ENCODE measurements around the gene GTPBP4. TPM values are rescaled to one million over a fixed set of nuclear protein-coding genes. Genes with fewer than 3 reads are reported as not detected.

Gene GTPBP4
- total RNA-seq (2022) (138 and 142 TPM in 2 replicates), Bru-seq, nascent RNA (percentile 92 among the genes with signal in this experiment), BruChase-seq, experiment 1, labeled RNA remaining after a 6-hour chase (percentile 96 among the genes with signal in this experiment), BruChase-seq, experiment 2, labeled RNA remaining after a 2-hour chase (percentile 94 among the genes with signal in this experiment)
- long read RNA-seq, full-length matches to known transcripts: 405 of 450 reads
- long read RNA-seq, partial matches to known transcripts: 11 of 450 reads
- long read RNA-seq, other reads (novel, unspliced or antisense): 34 of 450 reads

DNA sequence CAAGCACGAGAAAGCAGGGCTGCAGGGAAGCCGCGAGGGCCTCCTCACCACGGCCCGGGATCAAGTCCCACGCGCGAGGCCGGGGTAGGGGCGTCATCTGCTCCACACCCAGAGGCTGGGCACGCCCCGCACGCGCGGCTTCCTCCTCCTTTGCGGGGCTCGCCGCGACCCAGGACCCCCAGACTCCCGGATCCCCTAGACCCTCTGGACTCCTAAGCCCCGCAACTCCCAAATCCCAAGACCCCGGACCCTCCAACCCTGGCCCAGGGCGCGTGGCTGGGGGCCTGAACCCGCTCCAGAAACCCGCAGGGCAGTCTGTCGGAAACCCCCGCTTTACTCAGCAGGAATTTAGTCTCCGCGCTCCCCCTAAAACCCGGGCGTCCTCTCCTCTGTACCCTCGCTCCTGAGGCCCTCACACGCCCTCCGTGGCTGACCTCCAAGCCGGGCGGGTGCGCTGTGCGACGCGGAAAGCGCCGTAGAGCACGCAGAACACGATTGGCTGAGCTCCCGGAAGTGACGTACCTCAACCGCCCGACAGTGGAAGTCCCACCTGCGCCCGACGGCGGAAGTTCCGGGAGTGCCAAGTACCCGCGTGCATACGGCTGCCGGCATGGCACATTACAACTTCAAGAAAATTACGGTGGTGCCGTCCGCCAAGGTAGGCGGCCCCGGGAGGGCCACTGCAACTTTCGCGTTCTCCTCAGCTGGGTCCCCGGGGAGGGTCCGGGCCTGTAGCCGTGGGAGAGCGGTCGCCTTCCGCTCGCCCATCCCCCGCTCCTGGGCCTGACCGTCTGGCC lies at the start of gene GTPBP4:
GTPBP4 (plus strand) TSS at position 565 of the 797 bp plus-strand sequence; CDS start at position 611, 46 bp downstream.
- TSS peak; percentile 53 for BruUV-seq (replicated peaks)
- ChIA-PET CTCF (interaction anchor here (0.5 to 1.0 kb wide), 2 partner anchors 42 to 48 kb away, joined by 3 to 4 read pairs; no protein-coding TSS in a partner anchor), POLR2A (interaction anchor here (0.6 to 6.3 kb wide), 26 partner anchors 10 to 851 kb away, joined by 3 to 170 read pairs (median 4); partner anchors contain the start of genes IDI1, LARP4B and WDR37)
- H3K27me3 Mint-ChIP-seq (ENCODE audit: insufficient read depth, unreplicated experiment): no peaks in the 10 kb centered on the region
- DNase-seq (ENCODE audit: unreplicated experiment): peak; percentile 95
- intact Hi-C loops (cut with micrococcal nuclease): loop anchor here (2.0 kb wide), 1 partner anchor 57 kb away; the partner anchor contains the start of gene LARP4B
- H3K27ac Mint-ChIP-seq (ENCODE audit: low read depth, unreplicated experiment): peak within 1 kb of the TSS; percentile 96
- peak within 1 kb of the TSS; percentile 95 for H3K4me3 Mint-ChIP-seq (ENCODE audit: unreplicated experiment)
- H3K9me3 Mint-ChIP-seq (ENCODE audit: unreplicated experiment): no peaks in the 10 kb centered on the region
- peaks cover 26% of the 10 kb centered on the region for H3K36me3 Mint-ChIP-seq (ENCODE audit: insufficient read depth, unreplicated experiment)
- H3K4me1 Mint-ChIP-seq (ENCODE audit: insufficient read depth, unreplicated experiment): peaks cover 20% of the 10 kb centered on the region
- TF ChIP-seq, protein P1, sequence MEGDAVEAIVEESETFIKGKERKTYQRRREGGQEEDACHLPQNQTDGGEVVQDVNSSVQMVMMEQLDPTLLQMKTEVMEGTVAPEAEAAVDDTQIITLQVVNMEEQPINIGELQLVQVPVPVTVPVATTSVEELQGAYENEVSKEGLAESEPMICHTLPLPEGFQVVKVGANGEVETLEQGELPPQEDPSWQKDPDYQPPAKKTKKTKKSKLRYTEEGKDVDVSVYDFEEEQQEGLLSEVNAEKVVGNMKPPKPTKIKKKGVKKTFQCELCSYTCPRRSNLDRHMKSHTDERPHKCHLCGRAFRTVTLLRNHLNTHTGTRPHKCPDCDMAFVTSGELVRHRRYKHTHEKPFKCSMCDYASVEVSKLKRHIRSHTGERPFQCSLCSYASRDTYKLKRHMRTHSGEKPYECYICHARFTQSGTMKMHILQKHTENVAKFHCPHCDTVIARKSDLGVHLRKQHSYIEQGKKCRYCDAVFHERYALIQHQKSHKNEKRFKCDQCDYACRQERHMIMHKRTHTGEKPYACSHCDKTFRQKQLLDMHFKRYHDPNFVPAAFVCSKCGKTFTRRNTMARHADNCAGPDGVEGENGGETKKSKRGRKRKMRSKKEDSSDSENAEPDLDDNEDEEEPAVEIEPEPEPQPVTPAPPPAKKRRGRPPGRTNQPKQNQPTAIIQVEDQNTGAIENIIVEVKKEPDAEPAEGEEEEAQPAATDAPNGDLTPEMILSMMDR (IDR thresholded peaks at IDR 0.05; ENCODE audit: unreplicated experiment): no peak

DNA sequence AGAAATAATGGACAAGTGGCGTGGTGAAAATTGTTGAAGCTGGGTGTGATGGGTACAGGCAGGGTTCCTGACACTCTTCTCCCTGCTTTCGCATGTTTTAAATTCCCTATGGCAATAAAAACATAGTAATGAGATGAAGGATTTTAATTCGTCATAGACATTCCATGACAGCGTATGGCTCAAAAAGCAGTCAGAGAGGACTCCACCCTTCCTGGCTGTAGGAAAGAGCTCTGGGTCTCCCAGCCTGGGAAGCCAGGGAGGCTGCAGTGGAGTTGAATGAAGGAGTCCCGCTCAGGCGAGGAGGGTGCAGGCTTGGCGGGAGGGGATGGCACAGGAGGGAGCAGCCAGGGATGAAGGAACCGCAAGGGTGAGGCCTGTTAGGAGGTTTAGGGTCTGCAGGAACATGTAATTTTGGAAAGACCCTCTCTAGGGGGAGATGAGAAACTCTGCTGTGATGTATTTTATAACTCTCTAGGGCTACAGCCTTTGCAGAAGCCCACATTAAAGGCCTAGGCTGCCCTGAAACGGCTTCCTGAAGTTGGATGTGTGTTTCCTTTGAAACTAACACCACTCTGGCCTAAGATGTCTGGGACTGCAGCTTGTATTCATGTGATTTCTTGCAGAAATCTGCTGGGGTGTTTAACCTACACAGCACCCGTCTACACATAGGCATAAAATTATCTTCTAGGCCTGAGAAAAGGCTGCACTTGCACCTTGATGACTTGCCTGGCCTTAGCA lies 49.1 kb upstream of the GTPBP4 start:
- Mint-ChIP-seq H3K36me3 (ENCODE audit: insufficient read depth, unreplicated experiment) (no peaks in the 10 kb centered on the region), H3K9me3 (ENCODE audit: unreplicated experiment) (no peaks in the 10 kb centered on the region), H3K27me3 (ENCODE audit: insufficient read depth, unreplicated experiment) (no peaks in the 10 kb centered on the region), H3K4me3 (ENCODE audit: unreplicated experiment) (no peak overlapping the region), H3K4me1 (ENCODE audit: insufficient read depth, unreplicated experiment) (peaks cover 11% of the 10 kb centered on the region), H3K27ac (ENCODE audit: low read depth, unreplicated experiment) (peak overlapping the region; percentile 50)
- CTCF ChIA-PET: interaction anchor here (0.9 kb wide), 1 partner anchor 73 kb away, joined by 3 read pairs; no protein-coding TSS in a partner anchor
- intact Hi-C loops (cut with micrococcal nuclease): no loop called here
- TF ChIP-seq, protein P1 (IDR thresholded peaks at IDR 0.05; ENCODE audit: unreplicated experiment): no peak
- POLR2A ChIA-PET: no interaction called here
- no peak for DNase-seq (ENCODE audit: unreplicated experiment)
- BruUV-seq (replicated peaks): no TSS peak

DNA sequence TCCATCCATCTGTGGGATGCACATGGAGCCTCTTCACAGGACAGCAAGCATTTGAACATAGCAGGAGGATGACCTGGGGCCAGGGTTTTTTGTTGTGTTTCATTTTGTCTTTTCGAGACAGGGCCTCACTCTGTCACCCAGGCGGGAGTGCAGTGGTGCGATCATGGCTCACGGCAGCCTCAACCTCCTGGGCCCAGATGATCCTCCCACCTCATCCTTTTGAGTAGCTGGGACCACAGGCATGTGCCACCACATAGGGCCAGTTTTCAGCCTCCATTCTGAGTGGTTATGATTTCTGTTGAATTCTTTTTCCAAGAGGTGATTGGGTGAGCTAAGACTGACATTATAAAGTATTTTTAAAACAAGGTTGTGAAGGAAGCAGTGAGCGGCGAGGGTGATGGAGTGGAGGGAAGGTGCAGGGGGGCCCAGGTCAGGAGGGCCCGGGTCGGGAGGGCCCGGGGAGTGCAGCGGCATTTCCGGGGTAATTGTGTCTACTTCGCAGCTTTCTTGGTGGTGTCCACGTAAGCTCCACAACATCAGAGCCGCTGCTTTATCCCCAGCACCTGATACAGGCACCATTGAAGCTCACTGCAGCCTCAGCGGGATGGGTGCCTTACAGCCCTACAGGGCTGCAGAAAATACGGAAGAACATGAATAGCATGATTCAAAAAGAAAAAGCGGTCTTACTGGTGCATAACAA lies 44.8 kb upstream of the GTPBP4 start:
- CTCF ChIA-PET: no interaction called here
- intact Hi-C loops (cut with micrococcal nuclease): no loop called here
- Mint-ChIP-seq H3K36me3 (ENCODE audit: insufficient read depth, unreplicated experiment) (no peaks in the 10 kb centered on the region), H3K4me1 (ENCODE audit: insufficient read depth, unreplicated experiment) (peaks cover 5% of the 10 kb centered on the region), H3K27me3 (ENCODE audit: insufficient read depth, unreplicated experiment) (no peaks in the 10 kb centered on the region), H3K9me3 (ENCODE audit: unreplicated experiment) (no peaks in the 10 kb centered on the region), H3K4me3 (ENCODE audit: unreplicated experiment) (no peak overlapping the region), H3K27ac (ENCODE audit: low read depth, unreplicated experiment) (no peak overlapping the region)
- TF ChIP-seq, protein P1 (IDR thresholded peaks at IDR 0.05; ENCODE audit: unreplicated experiment): no peak
- POLR2A ChIA-PET: interaction anchor here (1.0 kb wide), 1 partner anchor 12 kb away, joined by 5 read pairs; the partner anchor contains the start of gene LARP4B
- BruUV-seq (replicated peaks): no TSS peak
- DNase-seq (ENCODE audit: unreplicated experiment): no peak
